Loucy (cell line): ENCODE data around the gene MBP.

Experiments
- H2AFZ ChIP-seq: fragments of 200-600 bp; sonication (generic); 2 replicates; pipeline ENCODE4 v1.6.0; 2016; ENCODE audit warnings: antibody characterized with exemption, mild to moderate bottlenecking, low read length, moderate library complexity
- H3F3A ChIP-seq: fragments of 200-600 bp; 2 replicates; pipeline ENCODE4 v1.6.0; 2016; ENCODE audit warnings: antibody characterized with exemption, low read depth, mild to moderate bottlenecking
- H3K27me3 ChIP-seq: fragments of 200-600 bp; sonication (generic); 2 replicates; pipeline ENCODE4 v1.6.1; 2014; ENCODE audit warnings: low read length, mild to moderate bottlenecking; ENCODE audit not compliant: insufficient read depth, poor library complexity, severe bottlenecking
- H3K36me3 ChIP-seq: fragments of 200-600 bp; sonication (generic); 2 replicates; pipeline ENCODE4 v1.6.1; 2016; ENCODE audit warnings: low read length; ENCODE audit not compliant: insufficient read depth
- H3K4me1 ChIP-seq: fragments of 200-600 bp; sonication (generic); 2 replicates; pipeline ENCODE4 v1.5.1; 2014; ENCODE audit warnings: low read length, mild to moderate bottlenecking; ENCODE audit not compliant: insufficient read depth, poor library complexity, severe bottlenecking
- H3K4me2 ChIP-seq: fragments of 200-600 bp; sonication (generic); 2 replicates; pipeline ENCODE4 v1.6.0; 2014; ENCODE audit warnings: antibody characterized with exemption, low read length, low read depth, mild to moderate bottlenecking; ENCODE audit not compliant: poor library complexity, severe bottlenecking
- H3K4me3 ChIP-seq: fragments of 200-600 bp; sonication (generic); 2 replicates; pipeline ENCODE4 v1.5.1; 2014; ENCODE audit warnings: low read length, mild to moderate bottlenecking, mixed read lengths; ENCODE audit not compliant: poor library complexity, severe bottlenecking
- H3K79me2 ChIP-seq: fragments of 200-600 bp; sonication (generic); 2 replicates; pipeline ENCODE4 v1.6.1; 2014; ENCODE audit warnings: low read length; ENCODE audit not compliant: insufficient read depth
- H3K9ac ChIP-seq: fragments of 200-600 bp; sonication (generic); 2 replicates; pipeline ENCODE4 v1.6.0; 2014; ENCODE audit warnings: mild to moderate bottlenecking, low read depth, low read length, moderate library complexity; ENCODE audit not compliant: poor library complexity, severe bottlenecking
- H3K9me2 ChIP-seq: fragments of 200-600 bp; sonication (generic); replicated peaks from 2 replicates; pipeline ENCODE4 v1.6.1; 2016; ENCODE audit warnings: low read depth, low read length, mixed read lengths
- H3K9me3 ChIP-seq: fragments of 200-600 bp; sonication (generic); 2 replicates; pipeline ENCODE4 v1.6.1; 2014; ENCODE audit warnings: mild to moderate bottlenecking, antibody characterized with exemption, low read length, low read depth; ENCODE audit not compliant: insufficient read depth
- H4K20me1 ChIP-seq: fragments of 200-600 bp; sonication (generic); 2 replicates; pipeline ENCODE4 v1.6.0; 2014; ENCODE audit warnings: antibody characterized with exemption, low read length, mild to moderate bottlenecking; ENCODE audit not compliant: insufficient read depth, poor library complexity, severe bottlenecking
- CTCF ChIP-seq: fragments of 200-600 bp; sonication (generic); conservative IDR thresholded peaks from 2 replicates; pipeline ENCODE4 v1.5.1; 2014; ENCODE audit warnings: mild to moderate bottlenecking, antibody characterized with exemption, low read length
- EZH2phosphoT487 ChIP-seq: fragments of 200-600 bp; IDR thresholded peaks from 2 replicates; pipeline ENCODE4 v1.6.1; 2018; ENCODE audit warnings: antibody characterized with exemption, mild to moderate bottlenecking, moderate library complexity, borderline replicate concordance

Gene MBP

GRCh38 chr18:77005651-77006195 is 126.9 kb downstream of the MBP start:
- H3K4me3 ChIP-seq = no peak overlapping the region
- no peak overlapping the region for H2AFZ ChIP-seq
- H3F3A ChIP-seq = 0 out of 2 replicates have a peak, but pooled peaks cover 5% of the 10 kb centered on the region
- no peaks in the 10 kb centered on the region for H3K9me2 ChIP-seq
- H3K4me2 ChIP-seq = no peak overlapping the region
- H3K36me3 ChIP-seq = no peaks in the 10 kb centered on the region
- TF ChIP-seq EZH2phosphoT487 (no peak), CTCF (no peak)
- no peaks in the 10 kb centered on the region for H3K27me3 ChIP-seq
- no peaks in the 10 kb centered on the region for H3K9me3 ChIP-seq
- no peaks in the 10 kb centered on the region for H3K79me2 ChIP-seq
- peaks cover 47% of the 10 kb centered on the region for H3K4me1 ChIP-seq
- H4K20me1 ChIP-seq = no peaks in the 10 kb centered on the region
- no peak overlapping the region for H3K9ac ChIP-seq

GRCh38 chr18:77004555-77005380 is 127.8 kb downstream of the MBP start:
- H3K4me2 ChIP-seq = peak overlapping the region; percentile 57

GRCh38 chr18:77003316-77003715 is 129.3 kb downstream of the MBP start:
- Histone ChIP-seq H3K27me3 (no peaks in the 10 kb centered on the region), H3K79me2 (no peaks in the 10 kb centered on the region), H3K4me2 (no peak overlapping the region), H3K9ac (peak overlapping the region; percentile 20), H3K9me3 (no peaks in the 10 kb centered on the region), H3F3A (0 out of 2 replicates have a peak, but pooled peaks cover 5% of the 10 kb centered on the region), H3K4me1 (peaks cover 61% of the 10 kb centered on the region), H2AFZ (no peak overlapping the region), H4K20me1 (no peaks in the 10 kb centered on the region), H3K9me2 (no peaks in the 10 kb centered on the region), H3K4me3 (no peak overlapping the region), H3K36me3 (no peaks in the 10 kb centered on the region)
- TF ChIP-seq EZH2phosphoT487 = no peak
- TF ChIP-seq CTCF = no peak

More at GRCh38 chr18:77004555-77005380, 127.8 kb downstream of the MBP start:
- H3K9me3 ChIP-seq = no peaks in the 10 kb centered on the region
- no peaks in the 10 kb centered on the region for H3K27me3 ChIP-seq
- no peak overlapping the region; the same call in 1 of the 2 replicates for H2AFZ ChIP-seq
- no peak for TF ChIP-seq CTCF
- no peak for TF ChIP-seq EZH2phosphoT487
- H3F3A ChIP-seq = 0 out of 2 replicates have a peak, but pooled peaks cover 5% of the 10 kb centered on the region
- peak overlapping the region; percentile 3 for H3K4me3 ChIP-seq
- H3K36me3 ChIP-seq = no peaks in the 10 kb centered on the region
- H3K9ac ChIP-seq = peak overlapping the region; percentile 37
- no peaks in the 10 kb centered on the region for H4K20me1 ChIP-seq
- peaks cover 56% of the 10 kb centered on the region for H3K4me1 ChIP-seq
- H3K9me2 ChIP-seq = no peaks in the 10 kb centered on the region
- no peaks in the 10 kb centered on the region for H3K79me2 ChIP-seq
